PC-3 (cell line): ENCODE data around the gene SSTR4.

ENCODE experiments used
- CTCF ChIP-seq: fragments of 300-600 bp; sonication (generic); conservative IDR thresholded peaks from 2 replicates; pipeline ENCODE4 v1.5.1; 2017; ENCODE audit warnings: antibody characterized with exemption, low read depth, mild to moderate bottlenecking, low read length
- EZH2 ChIP-seq: fragments of 300-600 bp; sonication (generic); IDR thresholded peaks from one replicate; pipeline ENCODE4 v1.6.1; 2017; ENCODE audit warnings: antibody characterized with exemption, mild to moderate bottlenecking, low read length; ENCODE audit not compliant: unreplicated experiment

GRCh38 chr20:23086931-23087411 is 51.9 kb downstream of the SSTR4 start:
- TF ChIP-seq CTCF (no peak), EZH2 (no peak)
